HepG2 (cell line): Measurements from ENCODE around the gene CSNK2A1.

ENCODE experiments used
- ATF3 ChIP-seq: sonication (generic); formaldehyde crosslinking; IDR thresholded peaks from 2 replicates; pipeline ENCODE4 v1.4.0; 2020; ENCODE audit warnings: missing genetic modification reagents
- BCL3 ChIP-seq: sonication (generic); formaldehyde crosslinking; IDR thresholded peaks from 2 replicates; pipeline ENCODE4 v1.5.1; 2020; ENCODE audit warnings: mild to moderate bottlenecking, missing genetic modification reagents, moderate library complexity
- CEBPB ChIP-seq: IDR thresholded peaks from 2 replicates; pipeline ENCODE4 v1.6.1; 2011; ENCODE audit warnings: low read depth, low read length, improper control_type of control experiment, borderline replicate concordance
- MAZ ChIP-seq, 2 experiments: sonication (generic) in 1 of 2; formaldehyde crosslinking in 1 of 2; IDR thresholded peaks; 2 replicates each; pipeline versions ENCODE4 v1.5.0 to v1.6.1; 2012 to 2020; ENCODE audit warnings: low read depth in 2 of 2, mild to moderate bottlenecking in 2 of 2, borderline replicate concordance in 1 of 2, improper control_type of control experiment in 1 of 2, low read length in 1 of 2, missing genetic modification reagents in 1 of 2, moderate library complexity in 1 of 2
- SP1 ChIP-seq, 2 experiments: fragments of 450-650 bp in 1 of 2; sonication (generic) in 1 of 2; formaldehyde crosslinking in 1 of 2; IDR thresholded peaks; 2 replicates each; pipeline versions ENCODE4 v1.4.0 to v1.6.1; 2016 to 2020; ENCODE audit warnings: missing genetic modification reagents in 1 of 2
- ZBTB1 ChIP-seq: sonication (generic); formaldehyde crosslinking; IDR thresholded peaks from 2 replicates; pipeline ENCODE4 v1.4.0; 2020; ENCODE audit warnings: missing genetic modification reagents, borderline replicate concordance
- ZBTB10 ChIP-seq: sonication (generic); formaldehyde crosslinking; IDR thresholded peaks from 2 replicates; pipeline ENCODE4 v1.4.0; 2020; ENCODE audit warnings: missing genetic modification reagents, borderline replicate concordance
- TF ChIP-seq, protein P1 (sequence below): sonication (generic); formaldehyde crosslinking; IDR thresholded peaks from 2 replicates; pipeline ENCODE4 v1.5.0; 2020; ENCODE audit warnings: mild to moderate bottlenecking, missing genetic modification reagents, moderate library complexity

- TF ChIP-seq ZBTB1 (CRISPR knock-in tag) = no peak
- no peak for TF ChIP-seq MAZ (IDR thresholded peaks at IDR 0.05; ENCODE audit: borderline replicate concordance, low read depth, low read length)
- no peak for TF ChIP-seq MAZ (CRISPR knock-in tag; IDR thresholded peaks at IDR 0.05; ENCODE audit: low read depth)
- no peak for TF ChIP-seq ATF3 (CRISPR knock-in tag)
- TF ChIP-seq, protein P1, sequence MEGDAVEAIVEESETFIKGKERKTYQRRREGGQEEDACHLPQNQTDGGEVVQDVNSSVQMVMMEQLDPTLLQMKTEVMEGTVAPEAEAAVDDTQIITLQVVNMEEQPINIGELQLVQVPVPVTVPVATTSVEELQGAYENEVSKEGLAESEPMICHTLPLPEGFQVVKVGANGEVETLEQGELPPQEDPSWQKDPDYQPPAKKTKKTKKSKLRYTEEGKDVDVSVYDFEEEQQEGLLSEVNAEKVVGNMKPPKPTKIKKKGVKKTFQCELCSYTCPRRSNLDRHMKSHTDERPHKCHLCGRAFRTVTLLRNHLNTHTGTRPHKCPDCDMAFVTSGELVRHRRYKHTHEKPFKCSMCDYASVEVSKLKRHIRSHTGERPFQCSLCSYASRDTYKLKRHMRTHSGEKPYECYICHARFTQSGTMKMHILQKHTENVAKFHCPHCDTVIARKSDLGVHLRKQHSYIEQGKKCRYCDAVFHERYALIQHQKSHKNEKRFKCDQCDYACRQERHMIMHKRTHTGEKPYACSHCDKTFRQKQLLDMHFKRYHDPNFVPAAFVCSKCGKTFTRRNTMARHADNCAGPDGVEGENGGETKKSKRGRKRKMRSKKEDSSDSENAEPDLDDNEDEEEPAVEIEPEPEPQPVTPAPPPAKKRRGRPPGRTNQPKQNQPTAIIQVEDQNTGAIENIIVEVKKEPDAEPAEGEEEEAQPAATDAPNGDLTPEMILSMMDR (CRISPR knock-in tag) = 0 out of 2 replicates have a peak, but pooled peaks have one; percentile 15
- no peak for TF ChIP-seq ZBTB10 (CRISPR knock-in tag)
- no peak for TF ChIP-seq BCL3 (CRISPR knock-in tag)
- TF ChIP-seq CEBPB = no peak
- TF ChIP-seq SP1 (IDR thresholded peaks at IDR 0.05) = no peak
- no peak for TF ChIP-seq SP1 (CRISPR knock-in tag; IDR thresholded peaks at IDR 0.05)
Observed at GRCh38 chr20:432677-433299, 110.8 kb downstream of the CSNK2A1 start.
